Measurements from ENCODE around the gene AFG1L.
"Not testable (repeated sequence)": the region's sequence is repeated elsewhere in the genome, so short reads cannot be mapped to it uniquely, and the experiment has no call there.

Gene AFG1L

GRCh38 chr6:108419474-108419873, 124.6 kb downstream of the AFG1L start:
- DNase-seq, result no peak

DNA sequence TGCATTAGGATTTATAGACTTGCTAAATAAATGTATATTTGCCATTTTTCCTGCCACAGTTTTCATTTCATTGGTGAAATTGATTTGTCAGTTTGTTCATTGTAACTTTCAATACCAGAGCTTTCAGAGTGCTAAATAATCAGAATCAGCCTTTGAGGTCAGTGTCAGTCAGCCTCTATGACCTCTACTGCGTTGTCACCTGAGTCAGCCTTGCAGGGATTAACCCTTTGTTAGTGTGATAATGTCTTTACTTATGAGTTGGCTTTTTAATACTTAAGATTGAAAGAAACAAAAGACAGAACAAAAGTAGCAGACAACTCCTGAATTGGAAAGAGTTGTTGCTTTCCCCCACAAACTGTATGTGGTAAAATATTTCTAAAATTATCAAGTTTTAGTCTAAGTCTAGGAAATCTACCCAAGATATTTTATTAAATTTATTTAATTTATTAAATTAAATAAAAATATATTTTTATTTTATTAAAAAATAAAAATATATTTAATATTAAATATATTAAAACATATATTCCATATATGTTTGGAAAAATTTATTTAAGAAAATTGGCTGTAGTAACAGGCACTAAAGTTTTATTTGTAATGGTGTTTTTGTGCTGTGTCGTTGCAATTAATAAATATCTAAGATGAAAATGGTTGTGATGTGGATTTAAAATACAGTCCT, 125.2 kb downstream of the AFG1L start:
- DNase-seq, result no peak

DNA sequence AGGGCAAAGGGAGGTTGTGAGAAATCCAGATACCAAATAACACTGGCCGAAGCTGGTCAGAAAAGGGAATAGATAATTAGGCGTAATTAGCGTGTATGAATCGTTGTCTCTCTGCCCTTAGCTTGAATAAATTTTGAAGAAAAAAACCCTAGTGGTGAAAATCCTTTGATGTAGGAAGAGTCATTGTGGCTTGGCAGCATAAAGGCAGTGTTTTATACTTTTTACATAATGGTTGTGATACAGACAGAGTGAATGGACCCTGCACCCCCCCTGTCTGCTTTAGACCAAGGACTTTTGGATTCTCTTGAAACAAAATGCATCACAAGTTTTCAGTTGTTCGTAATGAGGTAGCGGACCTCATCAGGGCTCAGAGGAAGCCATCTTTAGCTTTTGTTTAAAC, 126.5 kb downstream of the AFG1L start:
- DNase-seq, result no peak

DNA sequence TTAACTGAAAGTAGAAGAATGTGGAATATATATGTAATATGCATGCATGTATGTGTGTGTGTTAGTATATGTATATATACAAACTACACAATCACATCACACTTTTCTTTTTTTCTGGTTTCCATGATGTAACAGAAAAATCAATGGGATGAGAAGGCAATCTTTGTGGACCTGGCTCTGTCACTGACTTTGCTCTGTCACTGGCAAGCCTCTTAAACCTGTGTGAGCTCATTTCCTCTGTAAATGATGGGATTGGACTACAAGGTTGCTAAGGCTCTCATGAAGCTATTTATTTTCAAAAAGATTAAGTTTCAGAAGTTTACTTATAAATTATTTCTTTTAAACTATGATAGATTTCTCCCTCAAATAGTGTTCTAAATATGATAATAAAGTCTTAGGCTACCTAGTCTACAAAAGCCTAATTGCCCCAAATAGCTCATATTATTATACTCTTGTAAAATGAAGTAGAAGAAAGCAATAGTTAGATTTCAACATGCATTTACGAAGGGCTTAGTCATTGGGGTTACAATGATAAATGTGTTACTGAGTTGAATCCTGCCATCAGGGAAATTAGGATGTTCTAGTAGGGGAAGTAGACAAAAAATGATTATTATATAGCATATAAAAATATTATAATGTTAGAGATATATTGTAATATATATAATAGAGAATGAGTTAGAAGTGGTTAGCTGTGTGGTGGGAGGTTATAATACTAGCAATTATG, 129.3 kb downstream of the AFG1L start:
- no peak for DNase-seq

- DNase-seq, result no peak
Measured at GRCh38 chr6:108425428-108425827, 130.6 kb downstream of the AFG1L start.

- DNase-seq, result no peak
Measured at GRCh38 chr6:108432143-108432542, 137.3 kb downstream of the AFG1L start.

DNA sequence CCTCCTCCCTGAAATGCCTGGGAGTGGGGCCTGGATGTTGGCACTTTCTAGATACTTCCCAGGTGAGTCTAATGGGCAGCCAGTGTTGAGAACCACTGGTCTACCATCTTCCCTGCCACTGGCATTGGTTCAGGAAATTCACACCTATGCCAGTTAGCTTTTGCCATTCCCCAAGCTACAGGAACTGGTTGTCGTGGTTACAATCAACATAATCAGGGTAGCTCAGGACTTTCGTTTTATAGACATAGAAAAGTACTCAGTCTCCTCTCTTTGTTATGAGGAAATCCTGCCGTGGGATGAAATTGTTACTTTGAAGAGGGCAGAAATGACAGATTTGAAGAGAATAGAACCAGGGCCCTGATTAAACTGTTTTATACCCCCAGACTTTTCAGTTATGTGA, 137.9 kb downstream of the AFG1L start:
- no peak for DNase-seq

DNA sequence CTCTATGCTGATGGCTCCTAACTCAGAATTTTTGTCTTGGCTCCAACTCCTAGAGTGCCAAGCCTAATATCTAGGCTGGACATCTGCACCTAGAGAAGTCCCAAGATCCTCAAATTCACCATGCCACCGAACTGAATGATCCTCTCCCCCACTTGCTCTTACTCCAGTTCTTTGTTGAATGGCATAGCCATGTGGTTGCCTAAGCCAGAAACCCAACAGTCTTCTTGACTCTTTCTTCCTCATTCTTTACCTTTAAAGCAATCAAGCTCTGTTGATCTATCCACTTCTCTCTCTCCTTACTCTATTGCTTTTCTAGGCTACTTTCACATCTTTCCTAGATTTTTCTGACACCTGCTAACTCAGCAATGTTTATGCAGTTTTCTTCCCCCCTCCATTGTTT, 139.4 kb downstream of the AFG1L start:
- DNase-seq, result no peak

DNA sequence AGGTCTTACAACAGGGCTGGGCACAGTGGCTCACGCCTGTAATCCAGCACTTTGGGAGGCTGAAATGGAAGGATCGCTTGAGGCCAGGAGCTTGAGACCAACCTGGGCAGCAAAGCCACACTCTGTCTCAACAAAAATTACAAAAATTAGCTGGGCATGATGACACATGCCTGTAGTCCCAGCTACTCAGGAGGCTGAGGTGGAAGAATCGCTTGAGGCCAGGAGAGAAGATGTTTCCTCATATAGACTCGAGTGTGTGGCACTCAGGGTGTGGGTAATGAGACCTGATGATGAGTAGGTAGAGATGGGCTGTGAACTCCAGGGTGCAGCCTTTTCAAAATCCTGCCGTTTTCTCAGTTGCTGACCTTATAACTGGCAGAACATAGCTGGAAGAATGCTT, 140.5 kb downstream of the AFG1L start:
- no peak for DNase-seq

DNA sequence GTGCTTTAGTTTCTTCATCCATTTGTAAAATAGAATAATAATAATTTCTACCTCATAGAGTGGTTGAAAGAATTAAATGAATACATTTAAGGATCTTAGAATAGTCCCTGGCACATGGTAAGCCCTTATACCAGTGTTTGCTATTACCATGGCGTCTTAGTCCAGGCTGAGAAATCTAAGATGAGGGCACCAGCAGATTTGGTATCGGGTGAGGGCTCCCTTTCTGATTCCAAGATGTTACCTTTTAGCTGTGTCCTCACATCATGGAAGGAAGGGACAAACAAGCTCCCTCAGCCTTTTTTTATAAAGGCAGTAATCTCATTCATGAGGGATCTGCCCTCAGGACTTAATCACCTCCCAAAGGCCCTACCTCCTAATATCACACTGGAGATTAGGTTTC, 141.9 kb downstream of the AFG1L start:
- DNase-seq, result no peak

GRCh38 chr6:108437821-108438220, 143.0 kb downstream of the AFG1L start:
- no peak for DNase-seq

GRCh38 chr6:108438918-108439317, 144.1 kb downstream of the AFG1L start:
- no peak for DNase-seq

DNA sequence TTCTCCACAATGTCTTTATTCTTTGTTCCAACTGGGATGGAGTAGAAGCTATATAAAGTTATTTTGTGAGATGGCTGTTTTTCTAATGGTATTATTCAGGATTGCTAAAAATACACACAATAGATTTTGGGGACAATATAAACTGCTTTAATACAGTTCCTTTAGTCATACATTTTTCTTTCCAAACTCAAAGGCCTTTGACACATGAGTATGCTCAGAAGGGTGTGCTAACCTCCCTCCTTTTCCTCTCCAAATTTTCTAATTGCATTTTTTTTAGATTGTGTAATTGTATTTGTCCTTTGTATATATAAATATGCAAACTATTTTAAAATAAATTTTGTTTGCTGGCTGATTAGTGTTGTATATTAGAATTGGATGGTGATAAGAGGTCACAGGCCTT, 146.3 kb downstream of the AFG1L start:
- no peak for DNase-seq

GRCh38 chr6:108442770-108443520, 148.1 kb downstream of the AFG1L start:
- DNase-seq, result no peak

DNA sequence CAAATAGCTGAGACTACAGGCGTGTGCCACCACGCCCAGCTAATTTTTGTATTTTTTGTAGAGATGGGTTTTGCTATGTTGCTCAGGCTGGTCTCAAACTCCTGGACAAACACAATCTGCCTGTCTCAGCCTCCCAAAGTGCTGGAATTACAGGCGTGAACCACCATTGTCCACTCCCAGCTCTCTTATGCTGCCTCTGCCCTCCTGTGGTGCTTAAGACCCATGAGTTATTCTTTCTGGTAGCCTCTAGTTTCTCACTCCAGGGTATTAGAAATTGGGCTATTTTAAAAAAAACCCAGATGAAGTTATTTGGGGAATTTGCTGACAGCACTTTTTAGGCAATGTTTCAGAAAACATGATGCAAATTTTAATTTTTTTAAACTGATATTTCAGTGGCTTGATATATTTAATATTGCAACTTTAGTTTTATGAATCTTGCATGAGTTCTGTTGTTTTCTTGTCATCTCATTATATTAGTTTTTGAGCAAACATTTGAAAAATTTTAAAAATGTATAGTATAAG, 151.8 kb downstream of the AFG1L start:
- no peak for DNase-seq

DNA sequence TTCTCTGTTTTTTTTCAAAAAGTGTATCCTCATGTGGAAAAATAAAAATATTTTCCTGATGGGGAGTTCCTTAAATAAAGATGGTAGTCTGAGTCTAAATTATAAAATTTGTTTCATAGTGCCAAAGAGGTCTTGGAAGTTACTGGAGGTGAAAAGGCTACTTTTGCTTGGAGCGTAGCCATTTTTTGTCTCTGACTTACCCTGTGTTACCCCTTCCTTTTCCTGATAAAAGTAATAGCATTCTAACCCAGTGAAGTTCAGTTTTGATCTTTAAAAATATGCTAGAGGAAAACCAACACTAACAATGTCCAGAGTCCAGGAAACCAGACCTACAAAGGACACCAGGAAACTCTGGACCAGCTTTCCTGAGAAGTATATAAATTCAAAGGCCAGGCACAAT, 153.6 kb downstream of the AFG1L start:
- no peak for DNase-seq

GRCh38 chr6:108449717-108450116, 154.9 kb downstream of the AFG1L start:
- not testable (repeated sequence) for DNase-seq

- no peak for DNase-seq
Measured at GRCh38 chr6:108451816-108452215, 157.0 kb downstream of the AFG1L start.

GRCh38 chr6:108452711-108453195, 157.9 kb downstream of the AFG1L start:
- DNase-seq, result no peak

- no peak for DNase-seq
Measured at GRCh38 chr6:108453601-108454185, 158.8 kb downstream of the AFG1L start.

- DNase-seq, result no peak
Measured at GRCh38 chr6:108454356-108454755, 159.5 kb downstream of the AFG1L start.

DNA sequence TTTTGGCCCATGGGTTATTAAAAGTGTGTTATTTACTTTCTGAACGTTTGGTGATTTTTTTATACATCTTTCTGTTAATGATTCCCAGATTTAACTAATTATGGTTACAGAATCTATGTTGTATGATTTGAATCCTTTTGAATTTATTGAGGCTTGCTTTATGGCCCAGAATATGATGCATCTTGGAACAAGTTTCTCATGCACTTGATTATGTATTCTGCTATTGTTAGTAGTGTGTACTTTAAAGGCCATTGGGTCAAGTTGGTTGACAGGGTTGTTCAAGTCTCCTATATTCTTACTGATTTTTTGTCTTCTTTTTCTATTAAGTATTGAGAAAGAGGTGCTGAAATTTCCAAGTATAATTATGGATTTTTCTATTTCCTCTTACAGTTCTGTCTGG, 160.8 kb downstream of the AFG1L start:
- no peak for DNase-seq

GRCh38 chr6:108463784-108464183, 168.9 kb downstream of the AFG1L start:
- DNase-seq, result no peak
